ENCODE measurements around the gene MLYCD.

- no peak for TF ChIP-seq CTCF (IDR thresholded peaks at IDR 0.05)
- no peak for TF ChIP-seq POLR2AphosphoS5 (IDR thresholded peaks at IDR 0.05)
- TF ChIP-seq POLR2A (IDR thresholded peaks at IDR 0.05): no peak
- TF ChIP-seq EP300 (IDR thresholded peaks at IDR 0.05): no peak
These were observed 44.5 kb upstream of the MLYCD start for GRCh38 chr16:83854420-83854819.
